CD4-positive, alpha-beta T cell treated with Interleukin-17A for 1 hour (primary cell): ENCODE results near the gene JAKMIP3.

ENCODE experiments used
- DNase-seq: peaks from one replicate; pipeline ENCODE4 v3.0.0-alpha.2; 2020

Gene JAKMIP3

GRCh38 chr10:132113766-132114365 lies 48.1 kb downstream of the JAKMIP3 start:
- DNase-seq = no peak

- DNase-seq = no peak
These were observed 49.3 kb downstream of the JAKMIP3 start for GRCh38 chr10:132114953-132115520.
